GM19438 (cell line): ENCODE results near the gene B3GALT5.
"Not testable (repeated sequence)": the region's sequence is repeated elsewhere in the genome, so short reads cannot be mapped to it uniquely, and the experiment has no call there.

ENCODE experiments used
- ATAC-seq: cut with Tn5 transposase; IDR thresholded peaks from one replicate; pipeline ENCODE4 v1.9.1; 2021; ENCODE audit warnings: low read depth; ENCODE audit not compliant: unreplicated experiment

B3GALT5 gene

GRCh38 chr21:39612233-39613040, at the start of gene B3GALT5:
B3GALT5 (plus strand) TSS chr21:39612940; CDS start chr21:39660560, 47,620 bp downstream.
- ATAC-seq = no peak

- no peak for ATAC-seq
Measured at GRCh38 chr21:39564200-39564599, 48.5 kb upstream of the B3GALT5 start.

- ATAC-seq = no peak
Measured at GRCh38 chr21:39567180-39567972, 45.4 kb upstream of the B3GALT5 start.

DNA sequence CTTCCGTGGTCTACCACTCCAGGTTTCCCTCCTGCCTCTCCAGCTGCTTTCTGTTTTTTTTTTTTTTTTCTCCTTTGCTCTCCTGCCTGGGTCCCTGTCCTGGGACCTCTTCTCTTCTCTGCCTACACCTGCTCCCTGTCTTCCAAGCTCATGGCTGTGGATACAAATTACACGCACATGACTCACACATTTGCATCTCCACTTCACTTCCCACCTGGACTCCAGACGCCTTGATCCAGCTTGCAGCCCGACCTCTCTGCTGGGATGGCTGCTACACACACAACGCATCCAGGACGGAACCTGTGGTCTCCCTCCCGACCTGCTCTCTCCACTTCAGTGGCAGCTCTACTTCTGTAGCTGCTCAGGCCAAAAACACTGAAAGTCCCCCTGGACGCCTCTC, 44.4 kb upstream of the B3GALT5 start:
- no peak for ATAC-seq

DNA sequence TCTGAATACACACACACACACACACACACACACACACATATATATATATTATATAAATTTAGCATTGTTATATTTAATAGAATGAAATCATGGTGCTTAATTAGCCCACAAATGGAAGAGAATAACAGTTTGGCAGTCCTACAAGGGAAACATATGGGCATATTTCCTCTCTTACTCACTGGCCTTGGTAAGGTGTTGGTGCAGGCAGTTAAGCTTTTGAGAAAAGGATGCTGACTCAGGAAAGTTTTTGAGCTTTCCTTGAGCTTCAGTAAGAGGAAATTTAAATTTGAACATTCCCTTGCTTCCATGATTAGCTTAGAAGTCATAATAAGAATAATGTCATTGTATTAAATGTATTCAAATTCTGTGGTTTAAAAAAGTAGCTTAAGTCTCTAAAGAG, 37.0 kb upstream of the B3GALT5 start:
- no peak for ATAC-seq

- ATAC-seq = no peak
Measured at GRCh38 chr21:39576518-39577128, 36.1 kb upstream of the B3GALT5 start.

GRCh38 chr21:39579734-39580332, 32.9 kb upstream of the B3GALT5 start:
- no peak for ATAC-seq

DNA sequence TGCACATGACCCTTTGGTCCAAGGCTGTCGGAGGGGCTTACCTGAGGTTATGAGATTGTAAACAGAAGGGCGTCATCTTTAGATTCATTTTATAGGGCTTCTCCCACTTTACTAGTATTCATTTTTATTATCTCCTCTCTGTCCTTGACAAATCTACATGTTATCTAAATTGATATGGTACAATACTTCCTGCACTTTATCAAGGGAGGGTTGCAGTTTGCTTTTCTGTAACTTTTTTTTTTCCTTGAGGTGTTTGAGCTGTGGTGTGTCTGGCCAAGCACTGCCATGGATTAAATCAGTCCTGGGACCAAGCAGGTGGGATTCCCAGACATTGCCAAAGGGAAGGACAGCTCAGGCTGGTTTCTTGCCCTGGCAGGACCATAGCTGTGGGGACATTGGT, 32.0 kb upstream of the B3GALT5 start:
- ATAC-seq = no peak

DNA sequence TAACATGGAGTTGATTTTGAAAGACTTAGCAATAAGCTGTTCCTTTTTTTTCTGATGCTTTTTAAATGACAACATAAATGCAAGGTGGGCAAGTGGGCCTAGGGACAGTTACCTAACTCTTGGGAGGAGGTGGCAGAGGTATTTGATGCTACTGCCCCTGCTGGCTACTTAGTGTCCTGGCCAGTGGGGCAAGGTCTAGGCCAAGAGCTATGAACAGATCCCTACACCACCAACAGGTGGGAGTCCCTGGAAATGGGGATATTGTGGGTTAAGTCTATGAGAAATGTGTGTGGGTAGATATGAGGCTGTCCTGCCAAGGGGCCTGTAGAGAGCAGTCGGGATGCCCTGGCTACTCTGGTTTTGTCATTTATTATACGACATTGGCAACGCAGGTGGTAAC, 31.3 kb upstream of the B3GALT5 start:
- ATAC-seq = no peak

GRCh38 chr21:39582749-39583148, 30.0 kb upstream of the B3GALT5 start:
- no peak for ATAC-seq

GRCh38 chr21:39583586-39583985, 29.2 kb upstream of the B3GALT5 start:
- ATAC-seq = not testable (repeated sequence)

DNA sequence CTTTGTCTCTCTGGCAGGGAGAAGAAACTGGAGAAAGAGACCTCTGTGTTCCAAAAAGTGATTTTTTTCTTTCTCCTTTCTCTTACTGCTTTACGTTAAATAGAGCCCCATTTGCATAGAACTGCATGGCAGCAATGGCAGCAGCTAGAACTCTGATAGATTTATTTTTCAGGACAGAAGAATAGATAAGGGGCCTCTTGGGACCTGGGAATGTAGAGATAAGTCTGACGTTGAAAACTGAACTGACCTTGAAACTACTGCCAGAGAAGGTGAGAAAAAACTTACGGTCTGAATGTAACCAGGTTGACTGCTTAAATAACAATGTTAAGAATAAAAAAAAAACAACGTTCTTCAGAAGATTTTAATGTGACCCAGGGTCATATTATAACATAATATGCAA, 25.4 kb upstream of the B3GALT5 start:
- ATAC-seq = no peak

GRCh38 chr21:39588884-39589283, 23.9 kb upstream of the B3GALT5 start:
- no peak for ATAC-seq

- no peak for ATAC-seq
Measured at GRCh38 chr21:39593522-39593921, 19.2 kb upstream of the B3GALT5 start.

DNA sequence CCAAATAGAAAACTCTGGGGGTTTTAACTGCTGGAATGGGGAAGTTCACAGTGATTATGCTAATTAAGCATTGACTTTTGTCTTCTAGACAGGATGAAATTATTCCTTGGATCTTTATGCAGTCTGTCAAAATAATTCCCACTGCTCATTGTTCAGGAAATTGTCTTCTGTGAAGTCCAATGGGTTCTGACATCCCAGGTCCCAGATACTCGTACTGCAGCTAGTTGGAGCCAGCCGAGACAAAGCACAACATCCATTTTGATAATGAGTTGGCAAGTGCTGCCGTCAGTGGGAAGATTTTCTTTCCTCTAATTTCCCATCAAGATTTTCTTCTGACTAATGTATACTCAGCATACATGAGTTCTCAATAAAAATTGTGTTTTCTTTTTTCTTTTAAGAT, 17.3 kb upstream of the B3GALT5 start:
- no peak for ATAC-seq

GRCh38 chr21:39597595-39597994, 15.1 kb upstream of the B3GALT5 start:
- ATAC-seq = no peak

GRCh38 chr21:39599191-39599970, 13.4 kb upstream of the B3GALT5 start:
- no peak for ATAC-seq

DNA sequence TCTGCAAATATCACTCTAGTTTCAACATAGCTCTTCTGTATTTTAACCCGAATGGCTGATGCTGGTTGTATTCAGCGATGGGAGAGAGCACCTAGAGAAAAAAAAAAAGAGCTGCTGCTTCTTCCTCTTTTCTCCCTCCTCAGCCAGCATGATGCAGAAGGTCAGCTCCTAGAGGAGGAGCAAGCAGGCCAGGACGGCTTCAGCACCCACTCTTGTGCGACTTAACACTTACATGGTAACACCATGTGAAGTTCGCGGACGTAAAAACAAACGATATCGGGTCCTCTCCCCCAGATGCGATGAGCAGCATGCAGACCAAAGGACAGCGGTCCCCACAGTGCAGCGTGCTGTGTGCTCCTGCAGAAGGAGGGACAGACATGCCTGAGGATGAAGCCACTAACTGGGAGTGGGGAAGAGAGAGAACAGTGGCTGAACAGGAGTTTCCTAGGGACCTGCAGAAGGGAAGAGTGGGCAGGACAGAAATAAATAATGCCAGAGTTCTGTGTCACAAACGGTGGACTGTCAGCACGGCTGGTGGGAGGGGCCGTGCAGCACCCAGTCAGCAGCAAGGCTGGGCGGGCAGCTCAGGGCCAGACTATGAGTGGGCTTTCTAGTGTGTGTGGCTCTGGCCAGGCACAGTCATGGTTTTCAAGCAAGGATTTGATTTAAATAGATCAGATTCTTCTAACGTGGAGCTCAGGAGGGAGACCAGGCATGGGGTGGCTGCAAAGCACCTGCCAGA, 11.4 kb upstream of the B3GALT5 start:
- ATAC-seq = no peak

- ATAC-seq = no peak
Measured at GRCh38 chr21:39602076-39602689, 10.6 kb upstream of the B3GALT5 start.
